Karpas-422 (cell line): Measurements from ENCODE around the gene ZSCAN25. TPM values are rescaled to one million over a fixed set of nuclear protein-coding genes. Genes with fewer than 3 reads are reported as not detected.
A peak's percentile ranks its signal among the peaks of the same experiment; 100 is the strongest.
"Not testable (repeated sequence)": the region's sequence is repeated elsewhere in the genome, so short reads cannot be mapped to it uniquely, and the experiment has no call there.

Experiments
- DNase-seq: peaks from one replicate; pipeline ENCODE4 v3.0.0-alpha.2; 2015
- H2AFZ ChIP-seq: fragments of 200-600 bp; sonication (generic); 2 replicates; pipeline ENCODE4 v1.6.1; 2014; ENCODE audit warnings: antibody characterized with exemption, low read length, mixed read lengths
- H3K27ac ChIP-seq: fragments of 200-600 bp; sonication (generic); 2 replicates; pipeline ENCODE4 v1.5.1; 2014; ENCODE audit warnings: mild to moderate bottlenecking, low read length, moderate library complexity
- H3K27me3 ChIP-seq: fragments of 200-600 bp; sonication (generic); 2 replicates; pipeline ENCODE4 v1.6.1; 2014; ENCODE audit warnings: low read length, mixed read lengths
- H3K36me3 ChIP-seq: fragments of 200-600 bp; sonication (generic); 2 replicates; pipeline ENCODE4 v1.6.1; 2014; ENCODE audit warnings: low read length, mixed read lengths; ENCODE audit not compliant: insufficient read depth
- H3K4me1 ChIP-seq: fragments of 200-600 bp; sonication (generic); 2 replicates; pipeline ENCODE4 v1.6.1; 2014; ENCODE audit warnings: mild to moderate bottlenecking, low read length, mixed read lengths
- H3K4me2 ChIP-seq: fragments of 200-600 bp; sonication (generic); 2 replicates; pipeline ENCODE4 v1.6.1; 2014; ENCODE audit warnings: low read length, low read depth, mild to moderate bottlenecking; ENCODE audit not compliant: poor library complexity, severe bottlenecking
- H3K4me3 ChIP-seq: fragments of 200-600 bp; sonication (generic); 2 replicates; pipeline ENCODE4 v1.5.1; 2014; ENCODE audit warnings: mild to moderate bottlenecking, antibody characterized with exemption, low read length, mixed read lengths
- H3K79me2 ChIP-seq: fragments of 200-600 bp; sonication (generic); 2 replicates; pipeline ENCODE4 v1.6.1; 2014; ENCODE audit warnings: mild to moderate bottlenecking, low read length, mixed read lengths
- H3K9ac ChIP-seq: fragments of 200-600 bp; sonication (generic); 2 replicates; pipeline ENCODE4 v1.6.0; 2014; ENCODE audit warnings: low read length
- H3K9me2 ChIP-seq: fragments of 200-600 bp; sonication (generic), shearing (Covaris generic); replicated peaks from 2 replicates; pipeline ENCODE4 v1.6.0; 2014; ENCODE audit warnings: mild to moderate bottlenecking, low read length, moderate library complexity; ENCODE audit not compliant: insufficient read depth
- H3K9me3 ChIP-seq: fragments of 300-700, 200-600 bp; sonication (generic); 2 replicates; pipeline ENCODE4 v1.6.1; 2014; ENCODE audit warnings: low read length, mixed read lengths
- H4K20me1 ChIP-seq: fragments of 200-600 bp; sonication (generic); 2 replicates; pipeline ENCODE4 v1.6.1; 2014; ENCODE audit warnings: mild to moderate bottlenecking, antibody characterized with exemption, low read length, low read depth; ENCODE audit not compliant: insufficient read depth
- total RNA-seq: library from RNA; depleted of rRNA; stranded (reverse); fragments of >200 nt; shearing (Covaris generic); gene quantifications from 2 replicates; pipeline ENCODE4 v1.2.3, GENCODE V29; 2014; ENCODE audit warnings: low replicate concordance

ZSCAN25 gene
- total RNA-seq, 1 experiment from 2014 or later, result 12.3 TPM

GRCh38 chr7:99644431-99644830, 27.7 kb downstream of the ZSCAN25 start:
- no peaks in the 10 kb centered on the region for H3K27me3 ChIP-seq
- no peak overlapping the region for H3K9ac ChIP-seq
- H4K20me1 ChIP-seq, result no peaks in the 10 kb centered on the region
- no peaks in the 10 kb centered on the region for H3K36me3 ChIP-seq
- H3K9me3 ChIP-seq, result no peaks in the 10 kb centered on the region
- no peaks in the 10 kb centered on the region for H3K4me1 ChIP-seq
- H3K4me3 ChIP-seq, result no peak overlapping the region
- H3K9me2 ChIP-seq, result no peaks in the 10 kb centered on the region
- H3K4me2 ChIP-seq, result no peak overlapping the region
- H2AFZ ChIP-seq, result no peak overlapping the region
- no peak overlapping the region for H3K27ac ChIP-seq
- no peaks in the 10 kb centered on the region for H3K79me2 ChIP-seq
- DNase-seq, result no peak

- H3K4me3 ChIP-seq, result no peak overlapping the region
- no peaks in the 10 kb centered on the region for H3K27me3 ChIP-seq
- no peak overlapping the region for H3K27ac ChIP-seq
- no peak overlapping the region for H2AFZ ChIP-seq
- H3K9ac ChIP-seq, result no peak overlapping the region
- no peaks in the 10 kb centered on the region for H3K4me1 ChIP-seq
- no peaks in the 10 kb centered on the region for H4K20me1 ChIP-seq
- H3K36me3 ChIP-seq, result no peaks in the 10 kb centered on the region
- no peaks in the 10 kb centered on the region for H3K79me2 ChIP-seq
- no peak overlapping the region for H3K4me2 ChIP-seq
- H3K9me2 ChIP-seq, result no peaks in the 10 kb centered on the region
- H3K9me3 ChIP-seq, result no peaks in the 10 kb centered on the region
- DNase-seq, result no peak
These were observed 28.8 kb downstream of the ZSCAN25 start for GRCh38 chr7:99645590-99645989.

GRCh38 chr7:99648843-99649242, 32.1 kb downstream of the ZSCAN25 start:
- no peaks in the 10 kb centered on the region for H3K27me3 ChIP-seq
- no peaks in the 10 kb centered on the region for H3K9me2 ChIP-seq
- no peaks in the 10 kb centered on the region for H3K4me1 ChIP-seq
- no peaks in the 10 kb centered on the region for H3K79me2 ChIP-seq
- H2AFZ ChIP-seq, result no peak overlapping the region
- H3K36me3 ChIP-seq, result no peaks in the 10 kb centered on the region
- H3K4me3 ChIP-seq, result no peak overlapping the region
- no peaks in the 10 kb centered on the region for H4K20me1 ChIP-seq
- no peak overlapping the region for H3K27ac ChIP-seq
- no peak overlapping the region for H3K9ac ChIP-seq
- H3K4me2 ChIP-seq, result no peak overlapping the region
- H3K9me3 ChIP-seq, result no peaks in the 10 kb centered on the region
- no peak for DNase-seq

- Histone ChIP-seq H3K27ac (no peak overlapping the region), H3K9ac (no peak overlapping the region)
These were observed 34.5 kb downstream of the ZSCAN25 start for GRCh38 chr7:99651290-99651689.

GRCh38 chr7:99652671-99653070, 35.9 kb downstream of the ZSCAN25 start:
- no peak overlapping the region for H3K4me2 ChIP-seq
- no peaks in the 10 kb centered on the region for H3K4me1 ChIP-seq
- H3K9me3 ChIP-seq, result no peaks in the 10 kb centered on the region
- no peak for DNase-seq
- no peaks in the 10 kb centered on the region for H3K79me2 ChIP-seq
- no peaks in the 10 kb centered on the region for H3K9me2 ChIP-seq
- no peak overlapping the region for H3K27ac ChIP-seq
- H4K20me1 ChIP-seq, result no peaks in the 10 kb centered on the region
- no peaks in the 10 kb centered on the region for H3K36me3 ChIP-seq
- H3K9ac ChIP-seq, result no peak overlapping the region
- H2AFZ ChIP-seq, result no peak overlapping the region
- H3K4me3 ChIP-seq, result no peak overlapping the region
- no peaks in the 10 kb centered on the region for H3K27me3 ChIP-seq

More at GRCh38 chr7:99651290-99651689, 34.5 kb downstream of the ZSCAN25 start:
- Histone ChIP-seq H3K9me2 (no peaks in the 10 kb centered on the region), H3K36me3 (no peaks in the 10 kb centered on the region), H3K79me2 (no peaks in the 10 kb centered on the region), H4K20me1 (no peaks in the 10 kb centered on the region), H3K9me3 (no peaks in the 10 kb centered on the region), H2AFZ (no peak overlapping the region), H3K4me2 (no peak overlapping the region), H3K4me1 (no peaks in the 10 kb centered on the region), H3K4me3 (no peak overlapping the region), H3K27me3 (no peaks in the 10 kb centered on the region)
- no peak for DNase-seq

- not testable (repeated sequence) for H3K27ac ChIP-seq, H3K9ac ChIP-seq, H3K4me3 ChIP-seq, H3K27me3 ChIP-seq, H3K79me2 ChIP-seq, H3K36me3 ChIP-seq, H2AFZ ChIP-seq, DNase-seq, H3K9me2 ChIP-seq, H3K4me2 ChIP-seq, H4K20me1 ChIP-seq, H3K4me1 ChIP-seq, H3K9me3 ChIP-seq
These were observed 36.5 kb downstream of the ZSCAN25 start for GRCh38 chr7:99653269-99653668.

- no peaks in the 10 kb centered on the region for H4K20me1 ChIP-seq
- no peak overlapping the region for H3K4me2 ChIP-seq
- H3K36me3 ChIP-seq, result no peaks in the 10 kb centered on the region
- no peak overlapping the region for H2AFZ ChIP-seq
- no peaks in the 10 kb centered on the region for H3K79me2 ChIP-seq
- no peaks in the 10 kb centered on the region for H3K9me3 ChIP-seq
- no peak overlapping the region for H3K9ac ChIP-seq
- no peaks in the 10 kb centered on the region for H3K27me3 ChIP-seq
- no peaks in the 10 kb centered on the region for H3K9me2 ChIP-seq
- no peak overlapping the region for H3K27ac ChIP-seq
- DNase-seq, result peak; percentile 2
- H3K4me1 ChIP-seq, result no peaks in the 10 kb centered on the region
- no peak overlapping the region for H3K4me3 ChIP-seq
These were observed 37.0 kb downstream of the ZSCAN25 start for GRCh38 chr7:99653754-99654153.

GRCh38 chr7:99654626-99655025, 37.9 kb downstream of the ZSCAN25 start:
- H3K9ac ChIP-seq, H4K20me1 ChIP-seq, H3K27me3 ChIP-seq, H2AFZ ChIP-seq, H3K4me3 ChIP-seq, H3K9me3 ChIP-seq, H3K4me1 ChIP-seq, DNase-seq, H3K9me2 ChIP-seq, H3K27ac ChIP-seq, H3K36me3 ChIP-seq, H3K4me2 ChIP-seq, H3K79me2 ChIP-seq: not testable (repeated sequence)

GRCh38 chr7:99657879-99658278, 41.1 kb downstream of the ZSCAN25 start:
- H3K4me2 ChIP-seq, H3K4me1 ChIP-seq, H4K20me1 ChIP-seq, H3K27ac ChIP-seq, H3K9me3 ChIP-seq, H3K9me2 ChIP-seq, H3K27me3 ChIP-seq, H2AFZ ChIP-seq, H3K9ac ChIP-seq, DNase-seq, H3K4me3 ChIP-seq, H3K36me3 ChIP-seq, H3K79me2 ChIP-seq: not testable (repeated sequence)
